ENCODE measurements around the gene PRDM16. TPM values are rescaled to one million over a fixed set of nuclear protein-coding genes. Genes with fewer than 3 reads are reported as not detected.

The PRDM16 gene
- total RNA-seq, 4 donors from 2014 or later: 0.41 to 0.95 TPM; not detected in 2

DNA sequence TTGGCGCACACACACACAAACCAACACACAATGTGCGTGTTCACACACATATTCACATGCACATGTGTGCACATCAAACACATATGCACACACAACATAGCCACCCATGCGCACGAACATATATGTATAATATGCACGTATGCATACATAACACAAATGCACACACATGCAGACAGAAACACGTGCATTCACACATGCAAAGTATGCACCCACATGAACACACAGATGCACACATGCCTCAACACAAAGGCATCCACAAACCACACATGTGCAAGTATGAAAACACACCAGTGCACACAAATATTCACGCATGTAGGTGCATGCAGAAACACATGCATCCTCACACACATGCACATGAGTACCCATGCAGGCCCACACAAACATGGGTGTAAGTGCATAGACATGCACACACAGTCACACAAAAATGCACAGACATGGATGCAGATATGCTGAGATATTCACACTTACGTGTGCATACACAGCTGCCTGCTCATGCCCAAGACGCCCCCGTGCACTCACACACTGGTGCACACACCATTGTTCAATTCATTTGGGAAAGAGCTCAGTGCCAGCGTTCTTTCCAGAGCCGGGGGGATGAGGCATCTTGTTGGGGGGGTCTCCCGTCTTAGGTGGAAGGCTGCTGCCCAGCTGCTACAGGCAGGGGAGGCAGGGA, 332.7 kb downstream of the PRDM16 start:
- H3K27ac ChIP-seq: no peak overlapping the region
- H3K27me3 ChIP-seq: peaks cover 33% of the 10 kb centered on the region
- no peaks in the 10 kb centered on the region for H3K9me3 ChIP-seq
- H3K4me1 ChIP-seq: peaks cover 0 to 8% (median 0%) of the 10 kb centered on the region in 4 donors
- DNase-seq: no peak
- no peak overlapping the region for H3K4me3 ChIP-seq
- 86 to 100% methylated on average over 2 to 13 of the region's 13 CpGs for WGBS, 2 donors (ENCODE audit: low coverage in 1 of 2)
- TF ChIP-seq, protein P1, sequence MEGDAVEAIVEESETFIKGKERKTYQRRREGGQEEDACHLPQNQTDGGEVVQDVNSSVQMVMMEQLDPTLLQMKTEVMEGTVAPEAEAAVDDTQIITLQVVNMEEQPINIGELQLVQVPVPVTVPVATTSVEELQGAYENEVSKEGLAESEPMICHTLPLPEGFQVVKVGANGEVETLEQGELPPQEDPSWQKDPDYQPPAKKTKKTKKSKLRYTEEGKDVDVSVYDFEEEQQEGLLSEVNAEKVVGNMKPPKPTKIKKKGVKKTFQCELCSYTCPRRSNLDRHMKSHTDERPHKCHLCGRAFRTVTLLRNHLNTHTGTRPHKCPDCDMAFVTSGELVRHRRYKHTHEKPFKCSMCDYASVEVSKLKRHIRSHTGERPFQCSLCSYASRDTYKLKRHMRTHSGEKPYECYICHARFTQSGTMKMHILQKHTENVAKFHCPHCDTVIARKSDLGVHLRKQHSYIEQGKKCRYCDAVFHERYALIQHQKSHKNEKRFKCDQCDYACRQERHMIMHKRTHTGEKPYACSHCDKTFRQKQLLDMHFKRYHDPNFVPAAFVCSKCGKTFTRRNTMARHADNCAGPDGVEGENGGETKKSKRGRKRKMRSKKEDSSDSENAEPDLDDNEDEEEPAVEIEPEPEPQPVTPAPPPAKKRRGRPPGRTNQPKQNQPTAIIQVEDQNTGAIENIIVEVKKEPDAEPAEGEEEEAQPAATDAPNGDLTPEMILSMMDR (IDR thresholded peaks at IDR 0.05): no peak
- in situ Hi-C loops (cut with MboI; ENCODE audit: low pct_ligation_motif_present in 1 of 4, low pct_unique_long_range_greater_than_20kb in 1 of 4, low sequenced_read_pairs in 3 of 4) (loop anchor here in 1 of 4 donors (25.0 kb wide), 1 partner anchor 389 kb away; the partner anchor contains the start of gene ACTRT2), intact Hi-C loops (cut with DNase I; ENCODE audit: low total_unique reads) (no loop called here)
- no peaks in the 10 kb centered on the region for H3K36me3 ChIP-seq

DNA sequence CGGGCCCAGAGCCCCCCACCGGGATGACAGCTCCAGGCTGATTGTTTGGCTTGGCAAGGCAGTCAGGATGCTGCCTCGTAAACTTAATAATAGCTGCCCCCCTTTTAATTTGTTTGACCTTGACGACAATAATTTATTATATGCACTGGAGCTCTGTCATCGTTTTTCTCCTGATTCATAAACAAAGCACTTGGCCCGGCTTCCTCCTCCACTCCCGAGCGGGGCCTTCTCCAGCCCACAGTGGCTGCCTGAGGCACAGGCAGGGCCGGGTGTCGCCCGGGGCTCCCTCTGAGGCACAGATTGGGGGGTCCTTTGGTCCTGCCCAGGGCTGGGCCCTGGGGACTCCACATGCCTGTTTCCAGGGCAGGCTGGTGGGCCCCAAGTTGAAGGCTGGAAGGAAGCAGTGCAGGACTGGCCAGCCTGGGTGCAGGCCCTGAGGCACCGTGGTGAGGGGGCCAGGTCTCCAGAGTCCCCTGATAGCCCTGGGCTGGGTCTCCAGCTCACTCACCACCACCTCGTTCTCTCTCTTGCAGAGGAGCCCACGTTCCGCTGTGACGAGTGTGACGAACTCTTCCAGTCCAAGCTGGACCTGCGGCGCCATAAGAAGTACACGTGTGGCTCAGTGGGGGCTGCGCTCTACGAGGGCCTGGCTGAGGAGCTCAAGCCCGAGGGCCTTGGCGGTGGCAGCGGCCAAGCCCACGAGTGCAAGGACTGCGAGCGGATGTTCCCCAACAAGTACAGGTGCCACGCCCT, 333.4 kb downstream of the PRDM16 start:
- 67% methylated on average over 28 of the region's 29 CpGs; no CpG with 5 or more reads in 1 of the 2 donors for WGBS, 2 donors (ENCODE audit: low coverage in 1 of 2)
- Histone ChIP-seq H3K4me3 (no peak overlapping the region), H3K27me3 (peaks cover 26% of the 10 kb centered on the region), H3K4me1 (peaks cover 0 to 8% (median 0%) of the 10 kb centered on the region in 4 donors), H3K9me3 (no peaks in the 10 kb centered on the region), H3K36me3 (no peaks in the 10 kb centered on the region), H3K27ac (no peak overlapping the region)
- no peak for DNase-seq
- TF ChIP-seq POLR2A (IDR thresholded peaks at IDR 0.05) (no peak), POLR2AphosphoS5 (IDR thresholded peaks at IDR 0.05) (no peak), EP300 (IDR thresholded peaks at IDR 0.05; ENCODE audit: low read depth) (no peak)
- intact Hi-C loops (cut with DNase I; ENCODE audit: low total_unique reads): no loop called here
- in situ Hi-C loops (cut with MboI; ENCODE audit: low pct_ligation_motif_present in 1 of 4, low pct_unique_long_range_greater_than_20kb in 1 of 4, low sequenced_read_pairs in 3 of 4): loop anchor here in 1 of 4 donors (25.0 kb wide), 1 partner anchor 390 kb away; the partner anchor contains the start of gene ACTRT2

DNA sequence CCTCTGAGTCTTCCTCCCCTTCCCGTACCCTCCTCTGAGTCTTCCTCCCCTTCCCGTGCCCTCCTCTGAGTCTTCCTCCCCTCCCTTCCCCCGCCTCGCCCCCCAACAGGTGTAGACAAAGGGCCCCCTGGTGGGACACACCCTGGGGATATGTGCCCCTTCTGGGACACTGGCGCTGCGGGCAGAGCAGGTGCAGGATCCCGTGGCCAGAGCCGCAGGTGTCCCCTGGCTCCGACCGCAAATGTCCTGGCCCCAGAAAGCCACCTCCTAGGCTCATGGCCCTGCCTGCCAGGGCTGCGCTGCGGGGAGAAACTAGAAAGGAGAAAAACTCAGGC, 334.0 kb downstream of the PRDM16 start:
- Histone ChIP-seq H3K4me1 (peaks cover 0 to 8% (median 0%) of the 10 kb centered on the region in 4 donors), H3K27ac (no peak overlapping the region), H3K9me3 (no peaks in the 10 kb centered on the region), H3K4me3 (no peak overlapping the region), H3K27me3 (peaks cover 21% of the 10 kb centered on the region), H3K36me3 (no peaks in the 10 kb centered on the region)
- in situ Hi-C loops (cut with MboI; ENCODE audit: low pct_ligation_motif_present in 1 of 4, low pct_unique_long_range_greater_than_20kb in 1 of 4, low sequenced_read_pairs in 3 of 4) (loop anchor here in 1 of 4 donors (25.0 kb wide), 1 partner anchor 391 kb away; the partner anchor contains the start of gene ACTRT2), intact Hi-C loops (cut with DNase I; ENCODE audit: low total_unique reads) (no loop called here)
- TF ChIP-seq, protein P1 (IDR thresholded peaks at IDR 0.05): no peak
- TF ChIP-seq POLR2A (IDR thresholded peaks at IDR 0.05): no peak
- TF ChIP-seq POLR2AphosphoS5 (IDR thresholded peaks at IDR 0.05): no peak
- TF ChIP-seq EP300 (IDR thresholded peaks at IDR 0.05; ENCODE audit: low read depth): no peak
- 78% methylated on average over 9 of the region's 12 CpGs; no CpG with 5 or more reads in 1 of the 2 donors for WGBS, 2 donors (ENCODE audit: low coverage in 1 of 2)
- no peak for DNase-seq

DNA sequence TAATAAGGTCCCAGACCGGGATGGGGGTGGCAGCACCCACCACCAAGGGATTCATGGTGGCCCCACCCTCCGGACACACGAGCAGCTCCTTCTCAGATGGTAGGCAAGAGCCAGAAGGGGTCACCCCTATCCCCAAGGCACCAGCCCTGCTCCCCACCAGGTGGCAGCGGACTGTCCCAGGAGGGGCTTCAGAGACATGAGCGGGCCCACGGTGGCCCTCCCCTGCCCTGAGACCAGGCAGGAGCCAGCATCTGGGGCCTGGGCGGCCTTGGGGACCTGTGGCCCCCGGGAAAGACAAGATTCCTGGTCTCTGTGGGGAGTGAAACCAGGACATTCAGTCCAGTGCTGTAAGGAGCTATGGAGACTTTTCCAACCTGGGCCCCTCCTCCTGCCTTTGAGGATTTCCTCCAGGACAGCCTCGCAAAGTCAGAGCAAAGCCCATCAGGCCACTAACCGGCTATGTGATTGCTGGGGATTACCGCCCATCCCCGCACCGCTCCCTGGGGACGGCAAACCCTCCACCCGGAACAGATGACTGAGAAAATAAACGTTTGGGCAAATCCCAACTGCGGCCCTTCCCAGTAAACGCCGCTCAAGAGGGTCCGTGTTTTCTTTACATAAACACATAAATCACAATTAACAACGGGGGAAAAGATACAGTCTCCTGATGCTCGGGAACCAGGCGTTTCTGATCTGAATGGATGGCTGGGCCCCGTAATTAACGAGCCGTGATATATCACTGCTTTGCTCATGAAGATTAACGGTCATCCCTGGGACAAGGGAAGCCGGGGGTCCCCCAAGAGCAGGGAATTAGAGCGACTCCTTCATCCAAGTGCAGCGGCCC, 334.6 kb downstream of the PRDM16 start:
- Histone ChIP-seq H3K27ac (no peak overlapping the region), H3K9me3 (no peaks in the 10 kb centered on the region), H3K4me1 (peaks cover 0 to 8% (median 0%) of the 10 kb centered on the region in 4 donors), H3K36me3 (no peaks in the 10 kb centered on the region), H3K4me3 (no peak overlapping the region), H3K27me3 (peaks cover 16% of the 10 kb centered on the region)
- DNase-seq: no peak
- intact Hi-C loops (cut with DNase I; ENCODE audit: low total_unique reads) (no loop called here), in situ Hi-C loops (cut with MboI; ENCODE audit: low pct_ligation_motif_present in 1 of 4, low pct_unique_long_range_greater_than_20kb in 1 of 4, low sequenced_read_pairs in 3 of 4) (loop anchor here in 1 of 4 donors (25.0 kb wide), 1 partner anchor 391 kb away; the partner anchor contains the start of gene ACTRT2)
- TF ChIP-seq POLR2A (IDR thresholded peaks at IDR 0.05): no peak
- TF ChIP-seq POLR2AphosphoS5 (IDR thresholded peaks at IDR 0.05): no peak
- no peak for TF ChIP-seq EP300 (IDR thresholded peaks at IDR 0.05; ENCODE audit: low read depth)
- TF ChIP-seq, protein P1 (IDR thresholded peaks at IDR 0.05): no peak
- WGBS, 2 donors (ENCODE audit: low coverage in 1 of 2): 50 to 73% methylated on average over 2 to 27 of the region's 30 CpGs
